ENCODE measurements around the gene WDR6. TPM values are rescaled to one million over a fixed set of nuclear protein-coding genes. Genes with fewer than 3 reads are reported as not detected.
A peak's percentile ranks its signal among the peaks of the same experiment; 100 is the strongest.

WDR6 gene
- total and polyA plus RNA-seq, 9 of the 15 experiments (the other 6 are each of a cell fraction or from before 2014, with no cell fraction given): 8.9 to 90.6 (median 44.7) TPM

DNA sequence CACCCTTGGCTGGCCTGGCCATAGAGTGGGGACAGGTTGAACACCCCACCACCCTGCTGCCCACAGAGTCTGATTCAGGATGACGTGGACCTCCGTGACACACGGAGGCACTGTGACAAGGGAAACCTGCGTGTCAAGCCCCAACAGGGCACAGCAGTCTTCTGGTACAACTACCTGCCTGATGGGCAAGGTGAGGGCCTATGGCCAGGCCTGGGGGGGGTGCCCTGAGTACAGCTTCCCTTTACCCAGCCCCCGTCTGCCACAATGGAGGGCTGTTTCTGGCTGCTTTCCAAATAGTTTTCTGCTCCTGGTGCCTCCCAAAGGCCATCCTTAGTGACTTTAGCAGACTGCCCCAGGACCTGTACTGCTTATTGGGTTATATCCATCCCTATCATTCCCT, 1.2 kb upstream of the WDR6 start:
- CTCF ChIA-PET (ENCODE audit: low intra/inter-chr PET ratio): no interaction called here
- peaks cover 19 to 43% of the 10 kb centered on the region in 2 experiments; a peak in 4 of 5 replicates for H3K4me1 ChIP-seq (replicated peaks in 1 of 2; ENCODE audit: control insufficient read depth in 2 of 2, insufficient read depth in 2 of 2, low read length in 2 of 2)
- H3K9me1 ChIP-seq (ENCODE audit: control insufficient read depth, insufficient read depth, low read length): no peaks in the 10 kb centered on the region
- DNase-seq (ENCODE audit: extremely low read depth in 1 of 4, low spot score in 3 of 4) (no peak), ATAC-seq (no peak), FAIRE-seq (no peak)
- intact Hi-C loops (cut with micrococcal nuclease): loop anchor here (2.0 to 5.0 kb wide), 2 partner anchors 17 to 89 kb away; partner anchors contain the start of gene ARIH2
- POLR2A ChIA-PET: no interaction called here
- peaks cover 33% of the 10 kb centered on the region for H3K79me2 ChIP-seq (ENCODE audit: control insufficient read depth, insufficient read depth, low read length)
- no TSS peak for BruUV-seq (replicated peaks)
- peak overlapping the region; percentile 97 to 99 for H3K9ac ChIP-seq (ENCODE audit: insufficient read depth in 1 of 2, low read depth in 2 of 2, low read length in 2 of 2)
- no peaks in the 10 kb centered on the region for H3K9me3 ChIP-seq (replicated peaks; ENCODE audit: control insufficient read depth, insufficient read depth, low read depth, low read length)
- no peaks in the 10 kb centered on the region for H3K27me3 ChIP-seq (ENCODE audit: control insufficient read depth in 2 of 2, insufficient read depth in 2 of 2, low read length in 2 of 2)
- peaks cover 8% of the 10 kb centered on the region for H4K20me1 ChIP-seq (replicated peaks; ENCODE audit: control insufficient read depth, insufficient read depth, low read length)
- 61% methylated on average over 3 of the region's 5 CpGs for WGBS (ENCODE audit: insufficient coverage, low coverage, missing lambda C conversion rate)
- TF ChIP-seq, protein P1, sequence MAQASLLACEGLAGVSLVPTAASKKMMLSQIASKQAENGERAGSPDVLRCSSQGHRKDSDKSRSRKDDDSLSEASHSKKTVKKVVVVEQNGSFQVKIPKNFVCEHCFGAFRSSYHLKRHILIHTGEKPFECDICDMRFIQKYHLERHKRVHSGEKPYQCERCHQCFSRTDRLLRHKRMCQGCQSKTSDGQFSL (CRISPR knock-in tag; IDR thresholded peaks at IDR 0.05): 0 out of 2 replicates have a peak, but pooled peaks have one; percentile 36
- TF ChIP-seq, protein P1 (tag; IDR thresholded peaks at IDR 0.05): no peak
- TF ChIP-seq NFIC (IDR thresholded peaks at IDR 0.05): peak; percentile 64
- no peak for TF ChIP-seq MYC (IDR thresholded peaks at IDR 0.05; ENCODE audit: low read depth, low read length)
- TF ChIP-seq MYC (CRISPR knock-in tag; IDR thresholded peaks at IDR 0.05; ENCODE audit: borderline replicate concordance, low read depth): no peak
- TF ChIP-seq, protein P2, sequence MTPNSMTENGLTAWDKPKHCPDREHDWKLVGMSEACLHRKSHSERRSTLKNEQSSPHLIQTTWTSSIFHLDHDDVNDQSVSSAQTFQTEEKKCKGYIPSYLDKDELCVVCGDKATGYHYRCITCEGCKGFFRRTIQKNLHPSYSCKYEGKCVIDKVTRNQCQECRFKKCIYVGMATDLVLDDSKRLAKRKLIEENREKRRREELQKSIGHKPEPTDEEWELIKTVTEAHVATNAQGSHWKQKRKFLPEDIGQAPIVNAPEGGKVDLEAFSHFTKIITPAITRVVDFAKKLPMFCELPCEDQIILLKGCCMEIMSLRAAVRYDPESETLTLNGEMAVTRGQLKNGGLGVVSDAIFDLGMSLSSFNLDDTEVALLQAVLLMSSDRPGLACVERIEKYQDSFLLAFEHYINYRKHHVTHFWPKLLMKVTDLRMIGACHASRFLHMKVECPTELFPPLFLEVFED (CRISPR knock-in tag; conservative IDR thresholded peaks at IDR 0.05): no peak
- H3K27ac ChIP-seq (ENCODE audit: extremely low read depth, low read depth, low read length): peak overlapping the region; percentile 99; the same call in 2 of the 3 replicates
- H3K36me3 ChIP-seq (ENCODE audit: control insufficient read depth, insufficient read depth, low read length): peaks cover 7% of the 10 kb centered on the region; the same call in 2 of the 3 replicates
- in situ Hi-C loops (cut with MboI): no loop called here
- H3K4me3 ChIP-seq: peak overlapping the region; percentile 80; the same call in 1 of the 2 replicates
- H2AFZ ChIP-seq (ENCODE audit: low read depth, low read length): peak overlapping the region; percentile 99; the same call in 1 of the 2 replicates
- peak overlapping the region; percentile 94 for H3K4me2 ChIP-seq (ENCODE audit: insufficient read depth, low read length)
